RCC 7860 (cell line): ENCODE results near the gene TENM4.
A peak's percentile ranks its signal among the peaks of the same experiment; 100 is the strongest.

Source experiments
- DNase-seq: peaks from one replicate; pipeline ENCODE4 v3.0.0-alpha.2; 2015; ENCODE audit warnings: low spot score
- FAIRE-seq: peaks from 2 replicates; lab custom pipeline; 2012; peaks lifted over from hg19 to GRCh38; lab: Jason Lieb, UNC

TENM4 gene

DNA sequence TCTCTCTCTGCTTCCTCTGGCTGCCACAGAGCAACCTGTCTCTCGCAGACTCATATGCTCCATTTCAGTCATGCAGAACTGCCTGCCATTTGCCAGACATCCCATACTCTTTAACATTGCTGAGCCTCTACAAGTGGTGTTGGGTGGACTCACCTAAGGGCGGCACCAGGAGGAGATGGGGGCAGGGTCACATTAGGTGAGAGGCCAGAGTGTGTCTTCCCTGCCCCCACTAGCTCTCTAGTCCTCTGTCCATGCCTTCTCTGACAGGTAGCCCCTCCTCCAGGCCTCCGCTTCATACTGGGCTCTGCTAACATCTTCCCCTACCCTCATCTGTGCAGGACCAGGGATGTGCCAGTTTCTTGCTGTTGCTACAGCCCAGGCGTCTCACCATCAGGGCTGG is 366.3 kb downstream of the TENM4 start:
- no peak for DNase-seq
- FAIRE-seq, result no peak

DNA sequence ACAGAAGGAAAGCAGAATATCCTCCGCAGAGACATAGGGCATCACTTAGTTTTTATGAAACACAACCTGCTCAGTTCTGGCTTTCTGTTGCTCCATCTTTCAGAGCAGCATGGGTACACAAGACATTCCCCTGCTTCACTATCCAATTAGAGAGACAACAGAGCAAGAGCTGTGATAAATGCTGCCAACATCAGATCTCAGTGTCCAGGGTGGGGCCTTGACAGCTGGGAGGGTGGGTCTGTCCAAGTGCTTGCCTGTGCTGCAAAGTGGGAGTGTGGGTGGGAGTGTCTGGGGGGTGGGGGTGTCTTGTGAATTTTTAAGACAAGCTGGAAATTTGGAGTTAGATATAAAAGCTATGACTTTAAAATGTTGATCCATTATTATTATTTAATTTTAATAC is 369.6 kb downstream of the TENM4 start:
- no peak for FAIRE-seq
- DNase-seq, result no peak

DNA sequence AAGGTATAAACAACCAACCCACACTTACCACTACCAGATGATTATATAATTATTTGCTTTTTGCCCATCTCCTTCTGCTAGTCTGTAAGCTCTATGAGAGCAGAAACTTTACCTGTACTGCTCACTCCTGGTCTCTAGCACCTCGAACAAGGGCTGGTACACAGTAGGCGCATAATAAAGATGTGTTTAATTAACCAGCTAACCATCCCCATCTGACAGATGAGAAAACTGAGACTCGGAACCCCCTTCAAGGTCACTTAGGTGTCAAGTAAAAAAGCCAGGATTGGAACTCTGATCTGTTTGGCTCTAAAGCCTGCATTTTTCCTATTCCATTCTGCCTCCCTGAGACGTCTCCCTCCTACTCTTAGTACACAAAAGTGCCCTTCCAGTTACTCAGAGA is 370.3 kb downstream of the TENM4 start:
- DNase-seq, result no peak
- FAIRE-seq, result no peak

DNA sequence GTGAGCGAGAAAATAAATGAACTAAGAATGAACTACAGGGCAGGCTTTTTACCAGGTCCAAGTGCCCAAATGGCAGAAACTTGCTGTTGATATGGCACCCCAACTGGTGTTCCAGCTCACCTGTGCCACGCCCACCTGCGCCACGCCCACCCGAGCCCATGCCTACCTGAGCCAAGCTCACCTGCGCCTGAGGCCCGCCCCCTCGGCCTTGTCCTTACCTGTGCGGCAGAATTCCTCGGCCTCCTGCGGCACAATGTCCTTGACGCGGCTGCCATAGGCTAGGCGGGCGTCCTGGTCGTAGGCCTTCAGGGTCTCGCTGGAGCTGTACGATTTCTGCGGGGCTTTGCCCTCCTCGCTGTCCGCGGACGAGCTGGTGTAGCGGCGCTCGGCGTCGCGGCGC is 371.3 kb downstream of the TENM4 start:
- no peak for FAIRE-seq
- DNase-seq, result no peak

DNA sequence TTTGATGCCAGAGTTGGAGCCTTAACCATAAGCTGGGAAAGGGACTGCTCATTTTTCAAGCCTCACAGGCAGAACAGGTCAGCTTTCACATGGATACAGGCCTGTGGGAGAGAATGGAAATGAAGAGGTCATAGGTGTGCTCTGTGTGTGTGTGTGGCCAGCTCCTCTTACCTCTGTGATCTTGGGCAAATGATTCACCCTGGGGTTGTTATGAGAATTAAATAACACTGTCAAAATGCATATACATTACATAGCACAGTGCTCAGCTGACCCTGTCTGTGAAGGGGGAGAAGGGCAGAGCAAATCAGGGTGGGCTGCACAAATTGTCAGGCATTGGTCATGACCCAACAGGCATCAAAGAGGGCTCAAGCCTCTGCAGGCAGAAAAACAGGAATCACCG is 372.5 kb downstream of the TENM4 start:
- DNase-seq (no peak), FAIRE-seq (no peak)

DNA sequence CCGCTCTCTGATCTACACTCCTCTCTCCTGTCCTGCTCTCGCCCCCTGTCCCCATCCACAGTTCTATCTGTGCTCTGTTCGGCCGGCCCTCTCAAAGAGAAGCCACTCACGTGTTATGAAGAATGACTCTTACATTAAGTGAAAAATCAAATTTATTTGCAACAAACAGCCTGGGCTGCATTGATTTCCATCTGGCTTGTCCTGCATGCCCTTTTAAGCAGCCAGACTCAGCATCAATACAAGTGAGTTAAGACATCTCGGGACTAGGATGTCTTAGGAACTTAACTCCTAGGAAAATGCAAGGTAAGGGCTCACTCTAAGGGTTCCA is 373.5 kb downstream of the TENM4 start:
- DNase-seq (no peak), FAIRE-seq (no peak)

DNA sequence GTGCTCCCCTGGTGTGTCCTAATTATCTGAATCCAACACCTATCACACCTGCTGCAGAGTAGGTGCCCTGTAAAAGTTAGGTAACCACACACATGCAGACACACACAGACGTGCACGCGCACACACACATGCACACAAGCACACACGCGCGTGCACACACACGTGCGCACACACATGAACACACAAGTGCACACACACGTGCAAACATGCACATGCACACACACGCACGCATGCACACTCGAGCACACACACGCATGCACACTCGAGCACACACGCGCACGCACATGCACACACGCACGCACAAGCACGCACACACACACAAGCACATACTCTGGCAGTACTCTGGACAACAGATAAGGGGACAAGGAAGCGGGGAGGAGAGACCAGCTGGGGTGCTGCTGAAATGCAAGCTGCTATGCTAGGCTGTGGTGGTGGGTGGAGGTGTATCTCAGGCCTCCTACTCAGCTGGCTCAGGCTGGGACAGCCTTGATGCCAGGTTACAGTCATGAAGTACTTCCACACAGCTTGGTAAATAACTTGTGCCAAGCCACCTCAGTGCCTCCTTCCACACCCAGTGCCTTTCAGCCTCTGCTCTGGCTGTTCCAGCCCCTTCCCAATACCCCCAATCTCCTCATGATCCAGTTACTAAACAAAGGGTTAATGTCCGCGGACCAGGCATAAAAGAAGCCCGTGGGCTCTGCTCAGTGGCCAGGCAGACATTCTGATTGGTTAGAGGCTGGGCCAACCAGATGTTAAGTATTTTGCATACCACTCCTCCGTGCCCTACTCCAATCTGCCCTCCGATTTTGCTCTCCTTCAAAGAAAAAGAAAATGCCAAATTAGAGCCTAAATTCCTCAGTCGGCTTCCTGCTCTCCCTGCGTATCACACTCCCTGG is 374.1 kb downstream of the TENM4 start:
- no peak for FAIRE-seq
- no peak for DNase-seq

DNA sequence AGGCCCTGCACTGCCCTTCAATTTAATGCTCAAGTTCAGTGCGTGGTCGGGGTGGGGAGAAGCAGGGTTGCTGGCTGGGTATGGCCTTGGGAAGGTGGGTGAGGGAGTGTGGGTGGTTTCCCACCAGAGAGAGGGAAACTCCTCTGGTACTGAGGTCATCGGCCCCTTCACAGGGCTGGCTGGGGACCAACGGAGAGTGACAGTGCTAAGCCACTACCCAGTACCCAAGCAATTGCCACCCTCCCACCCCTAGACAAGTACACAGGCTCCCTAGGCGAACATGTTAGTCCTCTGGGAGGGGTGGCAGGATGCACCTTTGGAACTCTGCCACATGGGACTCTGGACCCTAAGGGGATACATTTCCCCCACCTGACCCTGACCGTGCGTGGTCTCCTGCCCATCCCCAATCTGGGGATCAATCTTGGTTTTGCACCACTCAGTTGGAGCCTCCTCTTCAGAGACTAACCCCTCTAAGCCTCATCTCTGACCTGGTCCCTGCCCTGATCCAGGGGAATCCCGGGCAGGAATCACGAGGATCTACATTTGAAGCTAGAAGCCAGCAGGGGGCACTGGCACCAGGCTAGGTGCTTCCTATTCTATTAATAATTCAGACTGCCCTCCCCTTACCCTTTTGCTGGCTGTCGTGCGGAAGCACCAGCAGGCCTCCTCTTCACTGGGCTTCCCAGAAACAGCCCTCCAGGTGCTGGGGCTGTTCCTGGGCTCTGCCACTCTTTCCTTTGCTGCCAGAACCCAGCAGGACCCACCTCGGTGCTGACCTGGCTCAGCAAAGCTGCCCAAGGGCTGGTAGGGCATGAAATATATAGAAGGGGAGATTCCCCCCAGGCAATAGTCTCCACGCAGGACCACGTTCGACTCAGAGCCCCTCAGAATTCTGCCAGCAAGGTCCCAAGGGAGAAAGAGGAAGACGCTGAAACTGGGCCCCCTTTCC is 377.7 kb downstream of the TENM4 start:
- FAIRE-seq, result no peak
- DNase-seq, result peak; percentile 35

DNA sequence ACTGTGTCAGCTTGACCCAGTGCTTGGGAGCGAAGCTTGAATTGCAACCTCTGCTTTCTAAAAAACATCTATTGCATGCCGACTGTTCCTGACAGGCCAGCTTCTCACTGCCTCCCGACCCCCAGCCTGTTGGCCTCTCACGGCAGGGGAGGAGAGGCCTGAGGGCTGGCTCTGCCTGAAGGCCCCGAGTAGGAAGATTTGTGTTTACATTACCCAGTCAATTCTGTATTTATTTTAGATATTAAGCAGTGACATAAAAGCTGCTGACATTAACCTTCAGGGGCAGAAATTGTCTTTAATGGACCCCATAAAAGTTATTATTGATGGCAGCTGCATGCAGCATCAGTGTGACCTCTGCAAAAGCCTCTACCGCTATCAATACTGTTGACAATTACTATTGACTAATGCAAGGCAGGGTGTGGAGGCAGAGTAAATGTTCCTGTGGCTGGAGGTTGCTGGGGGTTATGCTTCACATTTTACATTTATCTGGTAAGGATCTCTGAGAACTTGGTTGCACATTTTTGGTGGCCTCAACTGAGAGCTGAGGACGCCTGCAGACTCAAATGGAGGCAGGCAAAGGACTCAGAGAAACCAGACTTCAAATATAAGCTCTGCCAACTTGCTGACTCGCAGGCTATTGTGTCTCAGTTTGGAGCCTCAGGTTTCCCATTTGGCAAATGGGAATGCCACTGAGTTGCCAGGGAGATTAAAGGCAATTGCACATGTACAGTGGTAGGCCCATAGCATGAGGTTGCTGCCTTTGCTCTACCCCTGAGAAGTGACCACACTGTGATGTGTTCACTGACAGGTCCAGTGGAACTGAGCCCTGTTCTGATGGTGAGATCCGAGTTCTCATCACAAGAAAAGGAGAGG is 380.5 kb downstream of the TENM4 start:
- DNase-seq (no peak), FAIRE-seq (no peak)

DNA sequence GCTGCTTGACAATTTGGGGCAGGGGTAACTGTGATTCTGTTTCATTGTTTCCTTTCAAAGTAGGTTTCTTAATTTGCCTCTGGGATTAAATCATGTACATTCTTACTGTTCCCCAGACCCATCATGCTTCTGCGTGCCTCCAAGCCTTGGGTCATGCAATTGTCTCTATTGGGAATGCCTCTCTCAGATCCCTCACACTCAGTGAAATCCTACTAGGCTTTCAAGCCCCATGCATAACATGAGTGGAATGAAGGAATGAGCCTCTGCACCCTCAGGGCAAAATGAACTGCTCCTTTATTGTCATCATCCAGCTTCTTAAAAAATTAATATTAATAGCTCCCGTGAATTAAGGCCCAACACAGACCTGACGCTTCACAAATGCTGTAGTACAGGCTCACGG is 381.7 kb downstream of the TENM4 start:
- FAIRE-seq (no peak), DNase-seq (no peak)

DNA sequence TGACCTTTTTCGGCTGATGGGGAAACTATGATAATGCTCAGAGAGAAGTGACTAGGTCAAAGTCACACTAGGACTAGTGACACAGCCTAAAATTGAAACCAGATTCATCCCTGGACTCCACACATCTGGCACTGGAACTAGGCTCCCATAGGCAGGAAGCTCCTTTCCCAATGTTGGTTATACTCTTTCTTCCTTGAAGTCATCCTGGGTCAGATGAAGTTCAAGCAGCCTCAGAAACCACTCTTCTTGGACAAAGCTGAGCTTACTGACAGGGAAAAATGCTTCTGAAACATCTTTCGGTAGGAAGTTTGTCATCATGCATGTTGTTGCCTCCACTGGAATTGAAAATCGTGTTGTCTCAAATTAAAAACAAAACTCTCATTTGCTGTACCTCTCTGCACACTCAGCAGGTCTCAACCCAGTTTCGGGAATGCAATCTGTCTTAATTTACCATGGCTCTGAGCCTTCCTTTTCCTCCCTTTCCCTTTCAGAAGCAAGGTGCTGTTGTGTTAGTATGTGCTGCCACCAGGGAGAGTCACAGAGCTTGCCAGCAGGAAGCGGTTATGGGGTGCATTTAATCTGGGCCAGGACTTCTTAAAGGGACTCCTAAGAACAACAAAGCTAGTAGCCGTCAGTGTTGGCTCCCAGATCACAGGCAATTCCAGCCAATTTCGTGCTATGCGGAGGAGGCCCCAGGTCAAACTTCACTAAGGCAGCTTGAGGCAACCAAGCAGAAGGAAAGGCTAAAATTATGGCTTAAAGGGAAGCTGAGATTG is 384.8 kb downstream of the TENM4 start:
- FAIRE-seq, result no peak
- DNase-seq, result no peak

DNA sequence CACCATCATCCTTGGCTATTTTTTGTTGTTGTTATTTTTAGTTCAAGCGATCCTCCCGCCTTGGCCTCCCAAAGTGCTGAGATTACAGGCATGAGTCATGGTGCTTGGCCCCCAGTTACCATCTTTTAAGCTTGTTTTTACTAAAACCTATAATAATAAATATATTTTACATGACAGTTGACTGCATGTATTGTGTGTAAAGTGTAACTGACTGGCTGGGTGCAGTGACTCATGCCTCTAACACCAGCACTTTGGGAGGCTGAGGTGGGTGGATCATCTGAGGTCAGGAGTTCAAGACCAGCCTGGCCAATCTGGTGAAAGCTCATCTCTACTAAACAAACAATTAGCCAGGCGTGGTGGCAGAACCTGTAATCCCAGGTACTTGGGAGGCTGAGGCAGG is 386.2 kb downstream of the TENM4 start:
- DNase-seq (peak; percentile 23), FAIRE-seq (no peak)

DNA sequence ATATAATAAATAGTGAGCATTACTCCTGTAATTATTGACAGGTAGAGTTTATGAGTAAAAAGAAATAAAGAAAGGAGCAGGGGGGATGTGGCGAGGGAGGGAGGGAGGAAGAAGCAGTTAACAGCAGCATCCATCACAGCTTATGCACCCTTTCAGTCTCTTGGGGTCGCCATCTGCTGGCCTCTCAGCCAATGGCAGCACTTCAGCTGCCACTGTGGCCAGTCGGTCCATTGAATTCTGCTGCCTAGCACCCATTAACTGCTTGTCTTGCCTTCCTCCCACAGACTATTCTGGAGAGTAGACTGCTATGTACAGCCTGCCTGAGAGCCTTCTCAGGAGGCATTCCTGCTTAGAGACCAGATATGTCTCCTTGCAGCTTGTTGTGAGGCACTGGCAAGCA is 388.3 kb downstream of the TENM4 start:
- no peak for FAIRE-seq
- no peak for DNase-seq

DNA sequence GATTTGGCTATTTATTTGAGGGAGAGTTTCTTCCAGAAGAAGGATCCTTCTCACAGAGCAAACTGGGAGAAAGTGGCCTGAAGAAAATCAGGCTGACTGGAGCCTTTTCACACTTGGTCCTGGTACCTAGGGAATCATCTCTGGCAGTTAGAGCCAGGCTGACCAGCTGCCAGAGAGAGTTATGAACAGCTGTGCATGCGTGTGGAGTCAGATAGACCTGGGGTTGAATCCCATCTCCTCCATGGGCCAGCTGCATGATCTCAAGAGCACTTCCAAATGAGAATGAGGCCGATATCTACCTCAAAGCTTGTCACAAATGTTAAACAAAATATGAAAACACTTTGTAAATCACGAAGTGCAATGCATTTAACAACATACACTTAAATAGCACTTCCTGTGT is 390.0 kb downstream of the TENM4 start:
- FAIRE-seq, result no peak
- DNase-seq, result no peak

DNA sequence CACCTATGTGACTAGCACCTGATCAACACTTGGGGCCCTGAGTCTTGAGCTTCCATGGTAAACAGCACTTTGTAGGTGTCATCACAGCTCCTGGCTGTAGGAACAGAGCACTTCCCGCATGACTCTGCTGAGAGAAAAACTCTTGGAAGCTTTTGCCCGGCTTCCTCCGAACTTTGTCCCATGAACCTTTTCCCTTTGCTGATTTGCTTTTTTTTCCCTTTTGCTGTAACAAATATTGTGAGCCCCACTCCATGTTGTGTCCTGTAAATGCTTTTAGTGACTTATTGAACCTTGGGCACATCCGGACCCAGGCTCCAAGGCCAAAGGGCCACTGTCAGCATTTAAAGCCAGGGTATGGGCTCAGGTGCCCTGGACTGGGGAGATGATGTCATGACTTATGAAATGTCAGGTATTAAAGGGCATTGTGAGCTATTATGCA is 391.1 kb downstream of the TENM4 start:
- DNase-seq, result no peak
- no peak for FAIRE-seq

DNA sequence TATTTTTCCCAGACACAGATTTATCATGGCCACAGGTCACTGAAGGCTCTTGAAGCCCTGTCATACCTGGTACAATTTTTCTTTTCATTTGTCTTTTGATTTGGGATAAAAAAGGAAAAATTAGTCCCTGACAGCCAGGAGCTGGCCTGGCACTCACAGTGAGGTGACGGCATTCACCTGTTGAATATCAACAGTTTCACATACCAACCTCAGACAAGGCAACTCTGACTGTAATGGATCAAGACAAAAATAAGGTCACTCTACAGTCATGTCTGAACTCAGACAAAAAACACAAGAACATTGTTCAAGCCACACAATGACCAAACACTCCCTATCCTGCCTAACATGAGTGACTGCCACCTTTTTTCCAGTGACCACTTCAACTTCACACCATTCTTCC is 392.9 kb downstream of the TENM4 start:
- DNase-seq, result no peak
- FAIRE-seq, result no peak

DNA sequence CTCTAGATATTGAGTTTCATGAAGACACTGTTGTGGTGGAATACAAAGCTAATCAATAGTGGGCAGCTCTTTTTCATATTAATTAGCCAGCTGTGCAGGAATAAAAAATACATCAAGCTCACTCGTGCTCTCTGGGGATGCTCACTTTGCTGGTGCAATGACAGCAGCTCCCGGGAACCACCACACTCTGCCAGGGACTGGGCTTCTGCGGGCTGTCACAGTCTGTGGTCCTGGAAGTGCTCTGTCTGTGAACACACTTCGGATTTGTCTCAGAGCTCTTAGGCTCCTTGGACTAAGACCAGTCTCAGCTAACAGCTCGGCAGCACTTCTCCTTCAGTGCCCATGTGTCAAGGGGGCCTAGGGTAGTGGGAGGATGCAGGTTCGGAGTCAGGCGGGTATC is 393.5 kb downstream of the TENM4 start:
- no peak for FAIRE-seq
- no peak for DNase-seq

DNA sequence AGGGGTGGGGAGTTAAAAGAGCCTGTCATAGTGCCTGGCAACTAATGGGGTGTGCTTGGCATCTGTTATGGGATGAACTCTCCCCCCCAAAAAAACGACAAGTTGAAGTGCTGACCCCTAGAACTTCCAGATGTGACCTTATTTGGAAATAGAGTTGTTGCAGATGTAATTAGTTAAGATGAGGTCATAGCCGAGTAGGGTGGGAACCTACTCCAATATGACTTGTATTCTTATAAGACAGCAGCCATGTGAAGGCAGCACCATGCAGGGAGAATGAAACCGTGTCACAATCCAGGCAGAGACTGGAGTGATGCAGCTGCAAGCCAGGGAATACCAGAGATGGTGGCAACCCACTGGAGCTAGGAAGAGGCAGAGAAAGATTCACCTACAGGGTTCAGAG is 394.5 kb downstream of the TENM4 start:
- FAIRE-seq, result no peak

DNA sequence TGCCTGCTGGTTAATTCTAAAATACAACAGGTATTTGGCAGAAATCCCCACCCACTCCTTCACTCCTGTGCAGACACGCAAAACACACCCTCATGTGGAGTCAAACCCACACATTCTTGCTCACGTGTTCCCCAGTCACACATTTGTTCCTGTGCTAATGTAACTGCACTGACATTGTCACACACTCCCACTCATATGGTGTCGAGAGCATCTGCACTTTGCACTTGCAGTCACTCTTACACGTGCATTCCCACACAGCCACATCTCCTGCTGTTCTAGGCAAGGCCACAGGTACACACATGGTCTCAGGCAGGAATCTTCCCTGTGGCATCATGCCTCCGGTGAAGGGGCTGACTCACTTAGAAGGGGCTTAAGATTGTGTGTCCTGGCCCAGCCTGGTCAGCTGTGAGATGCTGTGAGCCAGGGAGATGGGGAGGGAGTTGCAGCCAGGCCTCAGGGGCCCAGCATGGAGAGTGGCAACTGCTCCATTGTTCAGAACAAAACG is 395.0 kb downstream of the TENM4 start:
- FAIRE-seq (no peak), DNase-seq (peak; percentile 42)

More for the DNA sequence above, 394.5 kb downstream of the TENM4 start:
- no peak for DNase-seq
